ENCODE data around the gene MLLT11.

DNA sequence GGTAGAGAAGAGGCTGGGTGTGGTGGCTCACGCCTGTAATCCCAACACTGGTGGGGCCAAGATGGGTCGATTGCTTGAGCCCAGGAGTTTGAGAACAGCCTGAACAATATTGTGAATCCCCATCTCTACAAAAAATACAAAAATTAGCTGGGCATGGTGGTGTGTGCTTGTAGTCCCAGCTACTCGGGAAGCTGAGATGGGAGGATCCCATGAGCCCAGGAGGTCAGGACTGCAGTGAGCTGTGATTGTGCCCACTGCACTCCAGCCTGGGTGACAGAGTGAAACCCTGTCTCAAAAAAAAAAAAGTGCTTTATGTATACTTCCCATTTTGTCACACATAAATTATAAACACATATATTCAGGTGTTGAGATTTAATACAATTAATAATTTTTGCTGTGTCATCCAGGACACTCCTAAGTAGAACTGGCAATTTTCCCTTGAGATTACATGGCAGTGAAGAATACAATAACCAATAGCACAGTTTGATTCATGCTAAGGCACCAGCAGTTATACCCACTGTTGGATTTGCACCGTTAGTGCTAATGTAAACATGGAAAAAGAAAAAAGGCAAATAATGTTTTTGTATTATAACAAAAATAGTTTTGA is 25.9 kb downstream of the MLLT11 start:
- TF ChIP-seq, protein P1, sequence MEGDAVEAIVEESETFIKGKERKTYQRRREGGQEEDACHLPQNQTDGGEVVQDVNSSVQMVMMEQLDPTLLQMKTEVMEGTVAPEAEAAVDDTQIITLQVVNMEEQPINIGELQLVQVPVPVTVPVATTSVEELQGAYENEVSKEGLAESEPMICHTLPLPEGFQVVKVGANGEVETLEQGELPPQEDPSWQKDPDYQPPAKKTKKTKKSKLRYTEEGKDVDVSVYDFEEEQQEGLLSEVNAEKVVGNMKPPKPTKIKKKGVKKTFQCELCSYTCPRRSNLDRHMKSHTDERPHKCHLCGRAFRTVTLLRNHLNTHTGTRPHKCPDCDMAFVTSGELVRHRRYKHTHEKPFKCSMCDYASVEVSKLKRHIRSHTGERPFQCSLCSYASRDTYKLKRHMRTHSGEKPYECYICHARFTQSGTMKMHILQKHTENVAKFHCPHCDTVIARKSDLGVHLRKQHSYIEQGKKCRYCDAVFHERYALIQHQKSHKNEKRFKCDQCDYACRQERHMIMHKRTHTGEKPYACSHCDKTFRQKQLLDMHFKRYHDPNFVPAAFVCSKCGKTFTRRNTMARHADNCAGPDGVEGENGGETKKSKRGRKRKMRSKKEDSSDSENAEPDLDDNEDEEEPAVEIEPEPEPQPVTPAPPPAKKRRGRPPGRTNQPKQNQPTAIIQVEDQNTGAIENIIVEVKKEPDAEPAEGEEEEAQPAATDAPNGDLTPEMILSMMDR (IDR thresholded peaks at IDR 0.05) = no peak
- no peak for TF ChIP-seq POLR2A (IDR thresholded peaks at IDR 0.05)

Data from right lobe of liver (tissue), 4 donors.